DMS79 (cell line): ENCODE measurements around the gene ZNRF4.
"Not testable (repeated sequence)": the region's sequence is repeated elsewhere in the genome, so short reads cannot be mapped to it uniquely, and the experiment has no call there.

ENCODE experiments used
- DNase-seq: peaks from one replicate; lab custom pipeline; 2025; lab: John Stamatoyannopoulos, UW

The ZNRF4 gene, protein sequence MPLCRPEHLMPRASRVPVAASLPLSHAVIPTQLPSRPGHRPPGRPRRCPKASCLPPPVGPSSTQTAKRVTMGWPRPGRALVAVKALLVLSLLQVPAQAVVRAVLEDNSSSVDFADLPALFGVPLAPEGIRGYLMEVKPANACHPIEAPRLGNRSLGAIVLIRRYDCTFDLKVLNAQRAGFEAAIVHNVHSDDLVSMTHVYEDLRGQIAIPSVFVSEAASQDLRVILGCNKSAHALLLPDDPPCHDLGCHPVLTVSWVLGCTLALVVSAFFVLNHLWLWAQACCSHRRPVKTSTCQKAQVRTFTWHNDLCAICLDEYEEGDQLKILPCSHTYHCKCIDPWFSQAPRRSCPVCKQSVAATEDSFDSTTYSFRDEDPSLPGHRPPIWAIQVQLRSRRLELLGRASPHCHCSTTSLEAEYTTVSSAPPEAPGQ

GRCh38 chr19:5455367-5456129 lies at the start of gene ZNRF4:
TSS of gene ZNRF4 (plus strand) at chr19:5455417. CDS start at chr19:5455492, 75 bp downstream.
- no peak for DNase-seq

DNA sequence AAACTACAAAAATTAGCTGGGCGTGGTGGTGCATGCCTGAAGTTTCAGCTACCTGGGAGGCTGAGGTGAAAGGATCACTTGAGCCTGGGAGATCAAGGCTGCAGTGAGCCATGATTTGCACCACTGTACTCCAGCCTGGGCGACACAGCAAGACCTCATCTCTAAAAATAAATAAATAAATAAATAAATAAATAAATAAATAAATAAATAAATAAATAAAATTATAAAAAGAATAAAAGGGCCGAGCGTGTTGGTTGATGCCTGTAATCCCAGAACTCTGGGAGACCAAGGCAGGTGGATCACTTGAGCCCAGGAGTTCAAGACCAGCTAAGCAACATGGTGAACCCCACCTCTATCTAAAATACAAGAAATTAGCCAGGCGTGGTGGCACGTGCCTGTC lies 49.0 kb upstream of the ZNRF4 start:
- not testable (repeated sequence) for DNase-seq

DNA sequence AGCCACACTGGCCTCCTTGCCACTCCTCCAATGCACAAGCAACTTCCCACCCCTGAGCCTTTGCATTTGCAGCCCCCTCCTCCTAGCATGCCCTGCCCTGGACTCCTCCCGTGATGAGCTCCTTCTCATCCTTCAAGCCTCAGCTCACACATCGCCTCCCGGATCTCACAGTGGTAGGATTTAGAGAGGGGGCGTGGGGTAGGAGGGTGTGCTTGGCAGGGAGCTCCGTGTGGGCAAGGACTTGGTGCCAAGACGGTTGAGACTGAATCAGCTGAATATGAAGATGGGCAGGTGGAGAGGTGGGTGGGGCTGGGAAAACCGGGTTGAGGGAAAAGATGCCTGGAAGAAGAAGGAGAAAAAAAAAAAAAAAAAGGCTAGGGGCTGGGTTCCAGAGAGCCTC lies 48.4 kb upstream of the ZNRF4 start:
- no peak for DNase-seq

DNA sequence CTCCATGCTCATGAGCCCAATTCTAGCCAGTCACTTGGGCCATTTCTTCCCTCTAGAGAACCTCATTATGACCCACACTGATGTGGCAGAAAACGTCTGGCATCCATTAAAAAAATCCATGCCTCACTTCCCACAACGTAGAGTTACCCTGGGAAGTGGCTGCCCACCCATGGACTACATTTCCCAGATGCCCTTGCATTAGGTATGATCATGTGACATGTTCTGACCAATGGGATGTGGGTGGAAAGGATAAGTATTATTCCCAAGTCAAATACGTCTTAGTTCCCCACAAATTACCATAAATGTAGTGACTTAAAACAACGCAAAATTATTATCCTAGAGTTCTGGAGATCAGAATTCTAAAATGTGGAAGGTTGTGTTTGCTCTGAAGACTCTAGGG lies 47.9 kb upstream of the ZNRF4 start:
- no peak for DNase-seq

GRCh38 chr19:5417495-5418436 lies 37.5 kb upstream of the ZNRF4 start:
- no peak for DNase-seq

DNA sequence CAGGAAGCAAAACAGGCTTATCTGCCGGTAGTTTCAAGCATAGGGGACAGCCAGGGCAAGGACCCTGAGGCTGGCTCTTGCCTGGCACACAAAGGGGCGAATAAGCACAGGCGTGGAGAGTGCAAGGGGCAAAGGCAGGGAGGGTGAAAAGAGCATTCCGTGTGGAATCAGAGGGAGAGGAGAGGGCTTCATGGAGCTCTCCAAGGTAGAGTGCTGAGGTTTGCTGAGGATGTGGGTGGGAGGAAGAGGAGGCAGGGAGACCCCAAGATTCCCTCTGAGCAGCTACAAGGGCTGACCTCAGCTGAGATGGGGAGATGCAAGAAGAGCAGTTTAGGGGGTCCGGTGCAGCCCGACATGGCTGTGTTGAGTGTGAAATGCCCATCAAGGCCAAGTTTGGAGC lies 36.5 kb upstream of the ZNRF4 start:
- no peak for DNase-seq

- DNase-seq, result no peak
Observed at GRCh38 chr19:5420953-5421352, 34.3 kb upstream of the ZNRF4 start.

DNA sequence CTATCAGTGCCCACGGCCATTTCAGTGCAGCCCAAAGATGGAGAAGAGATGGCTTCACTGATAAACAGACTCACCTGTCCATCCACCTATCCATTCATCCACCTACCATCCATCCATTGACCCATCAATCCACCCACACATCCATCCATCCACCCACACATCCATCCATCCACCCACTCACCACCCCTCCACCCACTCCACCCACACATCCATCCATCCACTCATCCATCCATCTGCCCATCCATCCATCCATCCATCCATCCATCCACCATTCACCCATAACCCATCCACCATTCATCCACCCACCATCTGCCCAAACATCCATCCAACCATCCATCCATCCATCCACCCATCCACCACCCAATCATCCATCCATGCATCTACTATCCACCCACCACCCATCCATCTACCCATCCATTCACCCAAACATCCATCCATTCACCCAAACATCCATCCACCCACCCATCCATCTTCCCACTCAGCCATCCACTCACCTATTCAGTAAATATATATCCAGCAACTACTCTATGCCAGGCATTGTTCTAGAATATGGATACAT lies 31.6 kb upstream of the ZNRF4 start:
- DNase-seq, result no peak

DNA sequence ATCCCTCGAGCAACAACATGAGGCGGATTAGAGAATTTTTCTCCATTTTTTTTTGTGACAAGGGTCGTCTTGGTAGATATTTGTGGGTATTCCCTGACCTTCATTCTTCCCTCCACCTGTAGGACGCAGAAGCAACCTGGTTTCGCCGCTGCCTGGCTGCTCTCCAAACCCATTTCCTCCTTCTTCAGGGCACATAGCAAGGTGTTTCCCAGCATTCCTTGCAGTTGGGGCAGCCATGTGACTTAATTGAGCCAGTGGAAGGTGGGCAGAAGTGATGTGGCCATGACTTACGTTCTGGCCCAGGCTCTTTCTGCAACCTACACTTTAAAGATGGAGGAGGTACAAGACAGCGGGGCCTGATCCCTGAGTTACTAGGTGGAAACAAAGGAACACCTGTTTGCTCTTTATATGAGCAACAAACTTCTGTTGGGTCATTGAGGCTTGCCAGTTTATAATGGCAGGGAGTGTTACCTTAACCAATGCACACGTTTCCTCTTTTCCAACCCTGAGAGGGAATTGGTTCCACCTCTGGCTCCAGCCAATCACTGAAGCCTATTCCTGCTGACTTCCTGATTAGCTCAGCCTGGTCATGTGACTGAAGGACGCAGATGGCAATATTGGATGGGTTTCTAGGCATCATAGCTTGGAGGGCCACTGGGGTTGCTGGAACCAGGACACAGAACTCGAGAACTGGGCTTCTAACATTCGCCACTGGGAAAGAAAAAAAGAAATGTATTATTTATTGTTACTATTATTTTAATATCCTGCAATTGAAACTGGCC lies 30.8 kb upstream of the ZNRF4 start:
- no peak for DNase-seq

DNA sequence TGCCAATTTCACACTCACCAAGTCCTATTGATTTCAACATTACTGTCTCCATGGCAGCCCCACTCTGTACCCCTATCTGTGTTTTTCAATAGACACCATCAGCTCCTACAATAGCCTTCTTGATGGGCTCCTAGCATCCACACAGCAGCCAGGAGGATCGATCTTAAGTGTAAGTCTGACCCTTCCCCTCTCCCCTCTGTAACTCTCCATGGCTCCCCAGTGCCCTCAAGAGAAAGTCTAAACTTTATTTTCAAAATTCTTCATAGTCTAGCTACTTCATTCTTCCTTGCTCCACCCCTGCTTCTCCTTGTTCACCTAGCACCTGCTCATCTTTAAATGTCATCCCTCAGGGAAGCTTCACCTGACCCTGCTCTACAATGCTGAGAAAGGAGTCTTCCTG lies 30.0 kb upstream of the ZNRF4 start:
- DNase-seq, result no peak

DNA sequence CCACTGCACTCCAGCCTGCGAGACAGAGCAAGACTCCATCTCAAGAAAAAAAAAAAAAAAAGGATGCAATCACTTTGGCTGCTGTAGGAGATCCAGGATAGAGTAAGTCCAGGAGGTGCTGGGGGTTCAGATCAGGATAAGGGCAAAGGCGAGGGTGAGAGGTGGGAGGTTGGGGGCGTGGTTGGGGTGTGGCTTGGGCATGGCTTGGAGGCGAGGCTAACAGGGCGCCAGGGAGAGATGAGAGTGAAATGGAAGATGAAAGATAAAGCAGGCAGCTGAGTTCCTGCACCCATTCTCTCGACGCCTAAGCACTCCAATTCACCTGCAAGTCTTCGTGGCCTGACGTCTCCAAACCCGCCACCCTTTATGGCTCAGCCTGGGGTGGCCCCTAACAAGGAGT lies 25.0 kb upstream of the ZNRF4 start:
- no peak for DNase-seq

DNA sequence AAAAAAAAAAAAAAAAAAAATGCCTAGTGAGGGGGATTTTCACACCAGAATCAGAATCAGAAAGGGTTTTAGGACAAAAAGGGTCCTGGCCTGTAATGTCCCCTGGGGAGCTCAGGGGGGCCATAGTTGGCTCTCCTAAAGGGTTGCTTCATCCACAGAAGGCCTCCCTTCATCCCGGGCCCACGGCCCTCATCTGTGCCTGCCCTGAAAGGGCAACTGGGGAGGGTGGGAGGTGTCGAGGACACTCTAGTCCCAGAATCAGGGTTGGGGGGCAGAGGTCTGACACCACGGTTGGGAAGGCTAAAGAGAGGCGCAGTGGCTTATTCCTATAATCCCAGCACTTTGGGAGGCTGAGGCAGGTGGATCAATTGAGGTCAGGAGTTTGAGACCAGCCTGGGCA lies 22.5 kb upstream of the ZNRF4 start:
- no peak for DNase-seq

DNA sequence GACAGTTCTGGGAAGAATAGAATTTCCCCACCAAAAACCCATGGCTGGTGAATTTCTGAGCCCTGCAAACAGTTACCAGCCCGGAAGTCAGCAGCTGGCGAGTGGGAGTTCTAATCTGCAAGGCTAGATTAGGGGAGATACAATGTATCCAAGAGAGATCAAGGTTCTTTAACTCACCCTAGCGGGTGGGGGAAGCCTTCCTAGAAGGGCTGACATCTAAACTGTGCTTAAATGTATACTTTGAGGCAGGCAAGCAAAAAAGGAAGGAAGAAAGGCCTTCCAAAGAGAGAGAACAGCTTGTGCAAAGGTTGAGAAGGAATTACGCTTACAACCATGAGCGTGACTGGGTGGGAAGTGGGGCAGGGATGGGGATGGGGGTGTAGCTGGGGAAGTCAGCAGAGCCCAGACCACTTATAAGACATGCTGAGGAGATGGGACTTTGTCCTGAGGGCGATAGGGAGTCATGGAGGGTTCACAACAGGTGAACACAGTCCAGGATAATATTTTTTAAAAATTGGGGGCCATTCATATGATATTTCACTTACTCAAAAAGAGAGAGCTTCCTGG lies 20.8 kb upstream of the ZNRF4 start:
- DNase-seq, result no peak

- no peak for DNase-seq
Observed at GRCh38 chr19:5434970-5435641, 20.1 kb upstream of the ZNRF4 start.

GRCh38 chr19:5435642-5436017 lies 19.6 kb upstream of the ZNRF4 start:
- no peak for DNase-seq

- DNase-seq, result peak; percentile 76
Observed at GRCh38 chr19:5436106-5436947, 18.9 kb upstream of the ZNRF4 start.

DNA sequence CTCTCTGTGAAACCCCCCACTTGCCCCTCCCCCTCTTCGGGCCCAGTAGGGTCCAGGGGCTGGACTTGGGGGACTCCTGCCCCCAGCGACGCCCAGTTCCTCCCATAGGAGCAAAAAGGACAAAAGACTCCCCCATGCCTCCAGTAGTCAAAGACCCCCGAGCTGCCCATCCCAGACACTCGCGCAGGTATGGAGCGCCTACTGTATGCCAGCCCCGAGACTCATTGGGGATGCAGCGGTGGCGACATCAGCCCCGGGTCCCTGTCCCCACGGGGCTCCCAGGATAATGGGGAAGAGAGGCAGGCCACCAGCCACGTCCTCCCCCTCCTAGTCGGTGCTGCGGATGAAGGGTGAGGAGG lies 18.3 kb upstream of the ZNRF4 start:
- no peak for DNase-seq

GRCh38 chr19:5438756-5439155 lies 16.5 kb upstream of the ZNRF4 start:
- not testable (repeated sequence) for DNase-seq

- DNase-seq, result no peak
Observed at GRCh38 chr19:5439452-5439851, 15.8 kb upstream of the ZNRF4 start.
